ENCODE measurements around the gene TNFAIP1.

Gene TNFAIP1

DNA sequence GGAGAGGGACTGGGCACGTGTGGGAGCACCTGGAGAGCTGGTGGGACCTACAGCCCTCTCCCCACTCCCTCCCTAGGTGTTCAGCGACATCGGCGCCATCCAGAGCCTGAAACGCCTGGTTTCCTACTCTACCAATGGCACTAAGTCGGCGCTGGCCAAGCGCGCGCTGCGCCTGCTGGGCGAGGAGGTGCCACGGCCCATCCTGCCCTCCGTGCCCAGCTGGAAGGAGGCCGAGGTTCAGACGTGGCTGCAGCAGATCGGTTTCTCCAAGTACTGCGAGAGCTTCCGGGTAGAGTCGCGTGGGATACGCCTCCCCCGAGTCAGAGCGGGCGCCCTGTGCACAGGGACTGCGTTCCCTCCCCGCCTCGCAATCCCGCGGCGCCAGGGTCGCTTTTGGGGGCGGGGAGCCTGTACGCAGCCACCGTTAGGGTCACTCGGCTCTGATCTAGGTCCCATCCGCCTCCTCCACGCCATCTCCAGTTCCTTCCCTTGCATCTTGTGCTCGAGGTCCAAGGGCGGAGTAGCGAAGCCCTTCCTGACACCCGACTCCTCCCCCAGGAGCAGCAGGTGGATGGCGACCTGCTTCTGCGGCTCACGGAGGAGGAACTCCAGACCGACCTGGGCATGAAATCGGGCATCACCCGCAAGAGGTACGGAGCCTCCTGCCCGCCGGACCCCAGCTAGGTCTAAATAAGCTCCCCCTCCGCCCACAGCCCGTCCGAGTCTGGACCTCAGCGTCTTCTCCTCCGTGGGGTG, 48.9 kb downstream of the TNFAIP1 start:
- H3K4me3 ChIP-seq (ENCODE audit: low read depth, low read length): peak overlapping the region; percentile 68
- peak; percentile 83 for DNase-seq (ENCODE audit: low read depth)
- TF ChIP-seq, protein P1, sequence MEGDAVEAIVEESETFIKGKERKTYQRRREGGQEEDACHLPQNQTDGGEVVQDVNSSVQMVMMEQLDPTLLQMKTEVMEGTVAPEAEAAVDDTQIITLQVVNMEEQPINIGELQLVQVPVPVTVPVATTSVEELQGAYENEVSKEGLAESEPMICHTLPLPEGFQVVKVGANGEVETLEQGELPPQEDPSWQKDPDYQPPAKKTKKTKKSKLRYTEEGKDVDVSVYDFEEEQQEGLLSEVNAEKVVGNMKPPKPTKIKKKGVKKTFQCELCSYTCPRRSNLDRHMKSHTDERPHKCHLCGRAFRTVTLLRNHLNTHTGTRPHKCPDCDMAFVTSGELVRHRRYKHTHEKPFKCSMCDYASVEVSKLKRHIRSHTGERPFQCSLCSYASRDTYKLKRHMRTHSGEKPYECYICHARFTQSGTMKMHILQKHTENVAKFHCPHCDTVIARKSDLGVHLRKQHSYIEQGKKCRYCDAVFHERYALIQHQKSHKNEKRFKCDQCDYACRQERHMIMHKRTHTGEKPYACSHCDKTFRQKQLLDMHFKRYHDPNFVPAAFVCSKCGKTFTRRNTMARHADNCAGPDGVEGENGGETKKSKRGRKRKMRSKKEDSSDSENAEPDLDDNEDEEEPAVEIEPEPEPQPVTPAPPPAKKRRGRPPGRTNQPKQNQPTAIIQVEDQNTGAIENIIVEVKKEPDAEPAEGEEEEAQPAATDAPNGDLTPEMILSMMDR (IDR thresholded peaks at IDR 0.05; ENCODE audit: control insufficient read depth, extremely low read depth, insufficient read depth): no peak

DNA sequence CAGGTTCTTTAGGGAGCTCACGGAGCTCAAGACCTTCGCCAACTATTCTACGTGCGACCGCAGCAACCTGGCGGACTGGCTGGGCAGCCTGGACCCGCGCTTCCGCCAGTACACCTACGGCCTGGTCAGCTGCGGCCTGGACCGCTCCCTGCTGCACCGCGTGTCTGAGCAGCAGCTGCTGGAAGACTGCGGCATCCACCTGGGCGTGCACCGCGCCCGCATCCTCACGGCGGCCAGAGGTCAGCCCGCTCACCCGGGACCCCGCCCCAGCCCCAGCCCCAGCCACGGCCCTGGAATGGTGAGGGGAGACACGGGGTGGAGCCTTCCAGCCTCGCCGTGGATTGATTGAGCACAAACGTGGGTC, 49.5 kb downstream of the TNFAIP1 start:
- TF ChIP-seq, protein P1 (IDR thresholded peaks at IDR 0.05; ENCODE audit: control insufficient read depth, extremely low read depth, insufficient read depth): no peak
- peak; percentile 37 for DNase-seq (ENCODE audit: low read depth)
- H3K4me3 ChIP-seq (ENCODE audit: low read depth, low read length): peak overlapping the region; percentile 68

DNA sequence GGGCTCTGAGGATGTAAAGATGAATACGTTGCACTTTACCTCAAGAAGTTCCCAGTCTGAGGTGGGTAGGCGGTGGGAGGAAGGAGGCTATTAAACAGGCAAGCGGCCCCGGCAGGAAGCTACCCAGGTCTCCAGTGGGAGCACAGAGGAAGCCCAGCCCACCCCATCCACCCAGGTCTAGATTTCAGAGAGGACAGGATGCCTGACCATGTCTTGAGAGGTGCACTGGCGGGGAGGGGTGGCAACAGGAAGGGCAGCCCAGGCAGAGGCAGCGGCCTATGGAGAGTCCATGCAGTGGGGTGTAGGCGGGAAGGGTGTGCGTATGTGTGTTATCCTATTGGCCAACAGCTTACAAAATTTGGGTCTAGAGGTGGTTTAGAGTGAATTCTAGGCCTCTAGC, 49.8 kb downstream of the TNFAIP1 start:
- peak overlapping the region; percentile 68 for H3K4me3 ChIP-seq (ENCODE audit: low read depth, low read length)
- TF ChIP-seq, protein P1 (IDR thresholded peaks at IDR 0.05; ENCODE audit: control insufficient read depth, extremely low read depth, insufficient read depth): no peak
- no peak for DNase-seq (ENCODE audit: low read depth)

DNA sequence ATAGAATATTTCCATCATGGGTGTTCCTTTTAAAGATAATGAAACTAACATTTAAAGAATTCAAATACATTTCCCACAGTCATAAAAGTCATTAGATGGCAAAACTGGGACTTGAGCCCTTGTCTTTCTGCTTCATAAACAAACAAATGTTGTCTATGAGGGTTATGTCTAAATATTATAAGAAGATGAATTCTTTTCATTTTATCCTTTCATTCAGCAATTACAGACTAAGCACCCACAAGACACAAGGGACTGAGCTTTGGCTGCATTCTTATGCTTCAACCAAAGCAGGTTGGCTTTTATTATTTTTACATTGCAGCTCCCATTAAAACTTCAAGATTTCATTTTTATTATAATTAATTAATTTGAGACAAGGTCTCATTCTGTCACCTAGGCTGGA, 50.8 kb downstream of the TNFAIP1 start:
- DNase-seq (ENCODE audit: low read depth): no peak
- TF ChIP-seq, protein P1 (IDR thresholded peaks at IDR 0.05; ENCODE audit: control insufficient read depth, extremely low read depth, insufficient read depth): no peak
- no peak overlapping the region for H3K4me3 ChIP-seq (ENCODE audit: low read depth, low read length)

DNA sequence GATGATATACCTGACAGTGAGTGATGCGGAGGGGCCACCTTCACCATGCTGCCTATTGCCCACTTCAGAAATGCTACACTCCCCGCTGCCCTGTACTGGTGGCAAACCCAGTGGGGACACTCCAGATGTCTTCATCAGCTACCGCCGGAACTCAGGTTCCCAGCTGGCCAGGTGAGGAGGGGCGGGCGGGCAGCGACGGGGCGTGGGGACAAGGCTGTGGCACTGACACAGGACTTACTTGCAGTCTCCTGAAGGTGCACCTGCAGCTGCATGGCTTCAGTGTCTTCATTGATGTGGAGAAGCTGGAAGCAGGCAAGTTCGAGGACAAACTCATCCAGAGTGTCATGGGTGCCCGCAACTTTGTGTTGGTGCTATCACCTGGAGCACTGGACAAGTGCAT, 52.5 kb downstream of the TNFAIP1 start:
- H3K4me3 ChIP-seq (ENCODE audit: low read depth, low read length): no peak overlapping the region
- TF ChIP-seq, protein P1 (IDR thresholded peaks at IDR 0.05; ENCODE audit: control insufficient read depth, extremely low read depth, insufficient read depth): no peak
- no peak for DNase-seq (ENCODE audit: low read depth)

DNA sequence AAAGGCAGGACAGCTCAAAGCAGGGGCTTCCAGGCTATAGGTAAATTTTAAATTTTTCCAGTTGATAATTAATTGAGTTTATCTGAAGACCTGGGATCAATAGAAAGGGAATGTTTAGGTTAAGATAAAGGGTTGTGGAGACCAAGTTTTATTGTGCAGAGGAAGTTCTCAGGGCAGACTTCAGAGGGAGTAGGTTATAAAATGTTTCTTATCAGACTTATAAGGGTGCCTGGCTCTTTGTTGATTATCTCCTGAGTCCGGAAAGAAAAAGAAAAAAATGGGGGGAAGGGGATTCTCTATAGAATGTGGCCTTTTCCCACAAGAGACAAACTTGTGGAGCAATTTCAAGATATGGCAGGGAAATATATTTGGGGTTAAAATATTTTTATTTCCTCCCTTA, 54.6 kb downstream of the TNFAIP1 start:
- TF ChIP-seq, protein P1 (IDR thresholded peaks at IDR 0.05; ENCODE audit: control insufficient read depth, extremely low read depth, insufficient read depth): no peak
- H3K4me3 ChIP-seq (ENCODE audit: low read depth, low read length): no peak overlapping the region
- no peak for DNase-seq (ENCODE audit: low read depth)

DNA sequence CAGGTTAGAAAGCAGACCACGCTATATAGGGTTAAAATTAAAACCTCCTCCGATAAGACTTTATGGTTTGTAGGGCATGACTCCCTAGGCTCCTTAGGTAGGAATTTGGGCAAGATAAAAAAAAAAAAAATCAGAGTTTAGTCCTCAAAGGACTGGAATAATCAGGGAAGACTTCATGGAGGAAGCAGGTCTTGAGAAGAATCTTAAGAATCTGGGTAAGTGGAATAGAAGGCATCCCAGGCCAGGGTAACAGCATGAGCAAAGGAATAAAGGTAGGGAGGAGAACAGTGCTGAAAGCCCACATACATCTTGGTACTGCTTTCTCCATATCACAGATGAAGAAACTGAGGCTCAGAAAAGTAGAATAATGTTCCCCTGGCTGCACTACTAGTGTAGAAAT, 55.0 kb downstream of the TNFAIP1 start:
- TF ChIP-seq, protein P1 (IDR thresholded peaks at IDR 0.05; ENCODE audit: control insufficient read depth, extremely low read depth, insufficient read depth): no peak
- no peak for DNase-seq (ENCODE audit: low read depth)
- no peak overlapping the region for H3K4me3 ChIP-seq (ENCODE audit: low read depth, low read length)

Measured in LNCaP clone FGC (cell line).